Progenitor cell of endocrine pancreas (in vitro differentiated cells): ENCODE data around the gene FNDC3A. TPM values are rescaled to one million over a fixed set of nuclear protein-coding genes. Genes with fewer than 3 reads are reported as not detected.
A peak's percentile ranks its signal among the peaks of the same experiment; 100 is the strongest.

Source experiments
- DNase-seq: peaks from one replicate; pipeline ENCODE4 v3.0.0; 2021; ENCODE audit warnings: low spot score; ENCODE audit not compliant: unreplicated experiment
- H3K27ac Mint-ChIP-seq: 2 replicates; pipeline ENCODE4 v1.8.0; 2021; ENCODE audit warnings: mild to moderate bottlenecking, moderate library complexity, mixed read lengths
- H3K27me3 Mint-ChIP-seq: 2 replicates; pipeline ENCODE4 v1.8.0; 2021; ENCODE audit warnings: mixed read lengths
- H3K36me3 Mint-ChIP-seq: 2 replicates; pipeline ENCODE4 v1.8.0; 2022; ENCODE audit warnings: mixed read lengths; ENCODE audit not compliant: insufficient read depth
- H3K4me1 Mint-ChIP-seq: 2 replicates; pipeline ENCODE4 v1.8.0; 2021; ENCODE audit warnings: low read depth, mixed read lengths
- H3K4me3 Mint-ChIP-seq: 2 replicates; pipeline ENCODE4 v1.8.0; 2021; ENCODE audit warnings: low read depth, mild to moderate bottlenecking, moderate library complexity, mixed read lengths
- H3K9me3 Mint-ChIP-seq: 2 replicates; pipeline ENCODE4 v1.8.0; 2021; ENCODE audit warnings: low read depth, mixed read lengths
- total RNA-seq: library from RNA; stranded (reverse); gene quantifications from 2 replicates; pipeline ENCODE4 v1.2.1, GENCODE V29; 2021
- TF ChIP-seq, protein P1 (sequence below): fragments of 200-600 bp; sonication (generic); IDR thresholded peaks from one replicate; pipeline ENCODE4 v1.5.0; 2021; ENCODE audit warnings: antibody characterized with exemption, mild to moderate bottlenecking; ENCODE audit not compliant: unreplicated experiment

Gene FNDC3A
- total RNA-seq, 1 donor from 2014 or later = 116 TPM

DNA sequence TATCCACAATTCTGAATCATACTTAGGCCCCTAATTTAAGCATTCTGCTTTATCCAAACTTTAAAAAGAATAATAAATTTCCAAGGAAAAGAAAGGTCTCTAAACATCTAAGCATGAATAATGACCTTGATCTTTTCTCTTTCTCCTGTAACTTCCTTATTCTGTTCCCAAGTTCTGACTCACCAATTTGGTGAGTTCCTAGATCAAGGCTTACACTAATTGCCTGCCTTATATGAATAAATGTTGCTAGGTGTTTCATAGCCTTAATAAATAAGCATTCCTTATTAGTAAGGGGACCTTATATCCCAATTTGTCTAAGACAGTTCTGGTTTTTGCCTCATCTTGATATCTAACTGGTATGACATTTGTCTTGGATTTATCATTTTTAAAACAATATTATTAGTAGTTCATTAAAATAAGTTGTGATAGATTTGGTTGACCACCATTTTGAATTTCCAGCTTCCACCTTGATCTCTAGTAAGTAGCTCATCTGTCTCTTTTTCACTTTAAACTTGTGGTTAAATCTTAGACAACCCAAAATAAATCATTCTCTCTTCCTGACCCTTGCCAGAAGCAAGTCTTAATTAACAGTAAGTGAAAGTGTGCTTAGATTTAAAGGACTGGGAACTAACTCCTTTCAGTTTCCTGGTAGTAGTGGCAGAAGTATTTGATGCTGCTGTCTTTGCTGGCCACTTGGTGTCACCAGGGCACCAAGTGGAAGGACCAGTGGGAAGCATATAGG lies 123.2 kb downstream of the FNDC3A start:
- H3K27ac Mint-ChIP-seq = no peak overlapping the region
- H3K4me1 Mint-ChIP-seq = peaks cover 42% of the 10 kb centered on the region
- TF ChIP-seq, protein P1, sequence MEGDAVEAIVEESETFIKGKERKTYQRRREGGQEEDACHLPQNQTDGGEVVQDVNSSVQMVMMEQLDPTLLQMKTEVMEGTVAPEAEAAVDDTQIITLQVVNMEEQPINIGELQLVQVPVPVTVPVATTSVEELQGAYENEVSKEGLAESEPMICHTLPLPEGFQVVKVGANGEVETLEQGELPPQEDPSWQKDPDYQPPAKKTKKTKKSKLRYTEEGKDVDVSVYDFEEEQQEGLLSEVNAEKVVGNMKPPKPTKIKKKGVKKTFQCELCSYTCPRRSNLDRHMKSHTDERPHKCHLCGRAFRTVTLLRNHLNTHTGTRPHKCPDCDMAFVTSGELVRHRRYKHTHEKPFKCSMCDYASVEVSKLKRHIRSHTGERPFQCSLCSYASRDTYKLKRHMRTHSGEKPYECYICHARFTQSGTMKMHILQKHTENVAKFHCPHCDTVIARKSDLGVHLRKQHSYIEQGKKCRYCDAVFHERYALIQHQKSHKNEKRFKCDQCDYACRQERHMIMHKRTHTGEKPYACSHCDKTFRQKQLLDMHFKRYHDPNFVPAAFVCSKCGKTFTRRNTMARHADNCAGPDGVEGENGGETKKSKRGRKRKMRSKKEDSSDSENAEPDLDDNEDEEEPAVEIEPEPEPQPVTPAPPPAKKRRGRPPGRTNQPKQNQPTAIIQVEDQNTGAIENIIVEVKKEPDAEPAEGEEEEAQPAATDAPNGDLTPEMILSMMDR = peak; percentile 50

DNA sequence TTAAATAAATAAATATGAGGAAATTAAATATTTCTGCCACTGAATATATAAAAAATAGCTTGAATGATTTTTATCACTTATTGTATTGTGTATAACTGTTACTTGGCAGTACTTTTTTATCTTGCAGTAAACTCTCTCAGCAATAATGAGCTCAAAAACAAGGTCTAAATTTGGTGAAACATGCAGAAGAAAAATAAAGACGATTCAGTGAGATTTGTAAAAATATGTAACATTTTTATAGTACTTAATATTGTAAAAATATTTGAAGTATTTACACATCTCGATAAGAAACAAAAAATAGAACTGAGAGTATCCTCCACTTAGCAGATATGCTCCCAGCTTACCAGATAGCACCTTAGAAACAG lies 123.8 kb downstream of the FNDC3A start:
- TF ChIP-seq, protein P1 = no peak
- H3K9me3 Mint-ChIP-seq = no peaks in the 10 kb centered on the region
- H3K36me3 Mint-ChIP-seq = peaks cover under 1% of the 10 kb centered on the region
- H3K27ac Mint-ChIP-seq = no peak overlapping the region
- DNase-seq = no peak
- H3K4me3 Mint-ChIP-seq = no peak overlapping the region
- H3K4me1 Mint-ChIP-seq = peaks cover 39% of the 10 kb centered on the region
- H3K27me3 Mint-ChIP-seq = no peaks in the 10 kb centered on the region

More for the DNA sequence above, 123.2 kb downstream of the FNDC3A start:
- H3K4me3 Mint-ChIP-seq = no peak overlapping the region
- DNase-seq = no peak
- peaks cover 2% of the 10 kb centered on the region for H3K36me3 Mint-ChIP-seq
- H3K9me3 Mint-ChIP-seq = no peaks in the 10 kb centered on the region
- H3K27me3 Mint-ChIP-seq = no peaks in the 10 kb centered on the region

DNA sequence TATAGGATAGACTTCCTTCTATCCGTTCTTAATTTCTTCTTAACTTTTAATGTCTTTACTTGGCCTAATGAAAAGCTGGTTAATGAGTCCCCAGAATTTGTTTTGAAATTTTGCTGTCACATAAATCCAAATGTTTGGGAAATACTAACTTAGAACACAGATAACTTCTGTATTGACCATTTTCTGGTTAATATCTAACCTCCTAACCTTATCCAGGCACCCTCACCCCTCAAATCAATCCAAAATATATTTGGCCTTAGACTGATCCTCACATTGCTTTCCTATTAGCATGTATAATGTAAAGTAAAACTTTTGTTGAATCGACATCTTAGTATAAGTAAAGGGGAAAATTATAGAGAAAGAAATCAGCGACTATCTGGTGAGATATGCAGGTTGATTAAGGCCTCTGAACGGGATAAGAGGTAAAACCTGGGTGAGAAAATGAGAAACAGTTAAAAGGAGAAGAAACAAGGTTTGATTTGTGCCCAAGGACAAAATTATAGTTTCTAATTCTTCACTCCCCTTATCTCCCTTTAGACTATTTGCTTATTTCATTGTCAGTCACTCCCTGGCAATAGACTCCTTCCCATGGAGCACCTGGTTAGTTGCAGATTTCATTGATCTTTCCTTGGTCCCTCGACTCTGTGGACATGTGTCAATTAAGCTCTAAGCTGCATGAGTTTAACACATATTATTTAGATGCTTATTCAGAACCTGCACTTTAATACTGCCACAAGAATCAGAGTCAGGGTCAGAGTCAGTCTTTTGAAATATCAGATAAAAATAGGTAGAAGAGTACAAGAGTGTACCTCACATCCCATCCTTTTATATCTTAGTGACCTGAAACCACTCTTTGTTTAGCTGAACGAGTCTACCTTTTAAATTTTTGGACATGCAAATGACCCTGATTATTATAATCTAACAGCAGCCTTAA lies 125.2 kb downstream of the FNDC3A start:
- H3K27me3 Mint-ChIP-seq = no peaks in the 10 kb centered on the region
- H3K4me1 Mint-ChIP-seq = peaks cover 35% of the 10 kb centered on the region
- peak overlapping the region; percentile 82 for H3K27ac Mint-ChIP-seq
- TF ChIP-seq, protein P1 = no peak
- H3K36me3 Mint-ChIP-seq = no peaks in the 10 kb centered on the region
- DNase-seq = no peak
- H3K9me3 Mint-ChIP-seq = no peaks in the 10 kb centered on the region
- peak overlapping the region; percentile 1 for H3K4me3 Mint-ChIP-seq

DNA sequence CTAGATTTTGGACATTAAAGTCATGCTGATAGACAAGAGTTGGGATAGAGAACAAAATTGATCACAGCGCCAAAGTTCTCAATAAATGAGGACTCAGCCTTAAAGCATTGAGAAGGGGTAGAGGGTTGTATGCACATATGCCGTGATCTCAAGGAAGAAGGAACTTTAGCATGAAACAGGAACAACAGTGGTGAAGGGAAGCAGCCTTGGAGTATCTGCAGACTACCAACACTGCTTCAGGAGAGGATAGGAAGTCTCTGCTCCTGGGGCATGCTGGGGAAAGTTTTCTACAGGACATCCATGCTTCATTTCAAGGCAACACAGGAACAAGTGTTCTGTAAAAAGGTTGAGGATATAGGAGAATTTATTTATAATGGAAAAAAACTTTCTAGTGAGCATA lies 132.5 kb downstream of the FNDC3A start:
- Mint-ChIP-seq H3K27me3 (no peaks in the 10 kb centered on the region), H3K9me3 (no peaks in the 10 kb centered on the region), H3K27ac (no peak overlapping the region), H3K4me3 (no peak overlapping the region), H3K4me1 (peaks cover 8% of the 10 kb centered on the region), H3K36me3 (no peaks in the 10 kb centered on the region)
- TF ChIP-seq, protein P1 = no peak
- no peak for DNase-seq

DNA sequence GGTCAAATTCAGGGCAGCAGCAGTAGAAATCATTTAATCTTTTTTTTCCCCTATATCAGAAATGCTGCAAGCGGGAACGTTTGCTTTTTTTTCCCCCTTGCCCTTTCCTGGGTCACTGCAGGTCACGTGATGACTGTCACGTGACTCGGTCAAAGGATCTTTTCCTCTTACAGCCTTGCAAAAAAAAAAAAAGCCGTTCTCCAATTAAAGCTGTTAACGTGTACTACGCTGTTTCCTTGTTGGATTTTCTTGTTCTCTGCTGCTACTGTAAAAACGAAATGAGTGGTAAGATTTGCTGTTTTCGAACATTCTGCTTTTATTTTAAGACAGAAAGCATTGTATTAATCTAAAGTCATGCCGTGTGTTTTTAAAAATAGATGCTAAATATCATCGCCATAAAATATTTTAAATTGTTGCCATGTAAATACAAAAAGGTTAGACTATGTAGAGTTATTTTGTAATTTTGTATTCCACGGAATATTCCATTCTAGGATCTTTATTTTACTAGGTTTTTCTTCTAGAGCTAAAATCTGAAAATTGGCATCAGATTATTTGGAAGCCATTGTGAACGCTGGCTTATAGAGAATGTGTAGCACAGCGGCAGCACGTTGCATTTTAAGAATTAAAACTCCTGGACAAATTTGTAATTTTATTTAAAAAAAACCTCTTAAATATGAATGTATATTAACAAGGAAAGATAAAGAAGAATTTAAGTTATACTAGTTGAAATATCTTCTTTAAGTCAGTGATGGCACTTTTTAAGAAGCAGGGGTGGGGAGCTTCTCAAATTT lies 134.6 kb downstream of the FNDC3A start:
- DNase-seq = peak; percentile 66
- TF ChIP-seq, protein P1 = no peak
- H3K9me3 Mint-ChIP-seq = no peaks in the 10 kb centered on the region
- H3K4me1 Mint-ChIP-seq = peaks cover 23% of the 10 kb centered on the region
- H3K27me3 Mint-ChIP-seq = no peaks in the 10 kb centered on the region
- peaks cover 3% of the 10 kb centered on the region for H3K36me3 Mint-ChIP-seq
- H3K27ac Mint-ChIP-seq = peak overlapping the region; percentile 96
- H3K4me3 Mint-ChIP-seq = peak overlapping the region; percentile 91
